Pulmonary artery endothelial cell (primary cell): ENCODE results near the gene SNRPD2. TPM values are rescaled to one million over a fixed set of nuclear protein-coding genes. Genes with fewer than 3 reads are reported as not detected.
A peak's percentile ranks its signal among the peaks of the same experiment; 100 is the strongest.

Experiments
- DNase-seq: peaks from one replicate; pipeline ENCODE4 v3.0.0-alpha.2; 2011; ENCODE audit warnings: low read depth, low spot score
- total RNA-seq: library from RNA; depleted of rRNA; stranded (reverse); fragments of >200 nt; gene quantifications from 2 replicates; pipeline ENCODE4 v1.2.3, GENCODE V29; 2014

The SNRPD2 gene
- total RNA-seq, 1 donor from 2014 or later, result 581 TPM

GRCh38 chr19:45657520-45658167 lies 34.1 kb downstream of the SNRPD2 start:
- DNase-seq, result no peak

- DNase-seq, result no peak
These were observed 36.7 kb downstream of the SNRPD2 start for GRCh38 chr19:45655073-45655472.

- DNase-seq, result no peak
These were observed 38.1 kb downstream of the SNRPD2 start for GRCh38 chr19:45653634-45654033.

GRCh38 chr19:45650722-45651121 lies 41.0 kb downstream of the SNRPD2 start:
- no peak for DNase-seq

GRCh38 chr19:45646345-45646698 lies 45.4 kb downstream of the SNRPD2 start:
- DNase-seq, result no peak

GRCh38 chr19:45645631-45646344 lies 46.0 kb downstream of the SNRPD2 start:
- DNase-seq, result peak; percentile 65

- DNase-seq, result no peak
These were observed 46.6 kb downstream of the SNRPD2 start for GRCh38 chr19:45645068-45645630.

GRCh38 chr19:45643927-45644771 lies 47.6 kb downstream of the SNRPD2 start:
- DNase-seq, result no peak

GRCh38 chr19:45643024-45643926 lies 48.5 kb downstream of the SNRPD2 start:
- no peak for DNase-seq

GRCh38 chr19:45641274-45642105 lies 50.3 kb downstream of the SNRPD2 start:
- DNase-seq, result no peak

GRCh38 chr19:45640849-45641273 lies 50.9 kb downstream of the SNRPD2 start:
- no peak for DNase-seq

GRCh38 chr19:45638930-45639729 lies 52.6 kb downstream of the SNRPD2 start, which contains the start of gene EML2:
Gene EML2, minus strand, starts transcription at chr19:45639397. Its CDS starts 21 bp downstream, at chr19:45639376.
- no peak for DNase-seq

- no peak for DNase-seq
These were observed 53.7 kb downstream of the SNRPD2 start for GRCh38 chr19:45637890-45638667.

Other genes starting within 250 kb of the SNRPD2 start
- gene FOSB, start 224.0 kb downstream of the SNRPD2 start, total RNA-seq, result 0.33 and 1.9 TPM in 2 replicates
- gene RTN2, start 194.9 kb downstream of the SNRPD2 start, total RNA-seq, result 4.1 and 8.7 TPM in 2 replicates
- 0.92 and 3.0 TPM in 2 replicates for gene PPM1N, start 193.5 kb downstream of the SNRPD2 start, total RNA-seq
- 140 and 189 TPM in 2 replicates for gene VASP, start 184.5 kb downstream of the SNRPD2 start, total RNA-seq
- 6.0 and 9.7 TPM in 2 replicates for gene OPA3, start 107.2 kb downstream of the SNRPD2 start, total RNA-seq
- 4.0 and 5.7 TPM in 2 replicates for gene GPR4, start 89.7 kb downstream of the SNRPD2 start, total RNA-seq
- gene EML2, start 52.6 kb downstream of the SNRPD2 start, total RNA-seq, result 22.2 and 35.6 TPM in 2 replicates
- gene GIPR, start 23.7 kb downstream of the SNRPD2 start, total RNA-seq, result under 0.01 TPM in 1 of 2 replicates, not detected in the other
- 18.7 and 23.3 TPM in 2 replicates for gene QPCTL, start 713 bp upstream of the SNRPD2 start, total RNA-seq
- 5.3 and 6.5 TPM in 2 replicates for gene FBXO46, start 38.9 kb upstream of the SNRPD2 start, total RNA-seq
- gene MEIOSIN, start 41.5 kb upstream of the SNRPD2 start, total RNA-seq, result not detected in 2 replicates
- 3.4 and 5.6 TPM in 2 replicates for gene SIX5, start 77.3 kb upstream of the SNRPD2 start, total RNA-seq
- 6.0 and 9.0 TPM in 2 replicates for gene DMPK, start 90.5 kb upstream of the SNRPD2 start, total RNA-seq
- gene DMWD, start 100.9 kb upstream of the SNRPD2 start, total RNA-seq, result 27.2 and 37.3 TPM in 2 replicates
- gene RSPH6A, start 123.4 kb upstream of the SNRPD2 start, total RNA-seq, result 0.04 and 0.07 TPM in 2 replicates
- 34.1 and 43.3 TPM in 2 replicates for gene SYMPK, start 171.2 kb upstream of the SNRPD2 start, total RNA-seq
- gene FOXA3, start 172.4 kb upstream of the SNRPD2 start, total RNA-seq, result not detected in 2 replicates
- gene IRF2BP1, start 194.2 kb upstream of the SNRPD2 start, total RNA-seq, result 23.1 and 24.3 TPM in 2 replicates
- 0.79 and 1.4 TPM in 2 replicates for gene MYPOP, start 210.7 kb upstream of the SNRPD2 start, total RNA-seq
- gene NANOS2, start 222.8 kb upstream of the SNRPD2 start, total RNA-seq, result not detected in 2 replicates